Spleen (tissue), 7 donors: Measurements from ENCODE around the gene CLDN11.

Source experiments
- POLR2A ChIP-seq, 3 donors: fragments of 450-650 bp; IDR thresholded peaks; one replicate each; pipeline ENCODE4 v1.5.1; 2017; ENCODE audit warnings: antibody characterized with exemption in 3 of 3, mild to moderate bottlenecking in 1 of 3
- POLR2AphosphoS5 ChIP-seq, 3 donors: sonication (generic); formaldehyde crosslinking; IDR thresholded peaks; one replicate each; pipeline ENCODE4 v1.5.1; 2017; ENCODE audit warnings: antibody characterized with exemption in 3 of 3
- TF ChIP-seq, protein P1 (sequence below), 11 experiments: fragments of 200-600 bp in 7 of 11; fragments of 450-650 bp in 4 of 11; sonication (generic) in 4 of 11; IDR thresholded peaks in 8 of 11; conservative IDR thresholded peaks in 3 of 11; 1 replicate in 7 of 11; 2 replicates in 4 of 11; pipeline versions ENCODE4 v1.4.0 to v1.8.0; 2016 to 2021; ENCODE audit warnings: antibody characterized with exemption in 11 of 11, inconsistent platforms in 4 of 11, mild to moderate bottlenecking in 1 of 11
- donor health status: DM: no; HTN: no; CAD: no; lungs with moderate emphysema.
- donor health status: DM: no; HTN: no; CAD: no.
- donor health status: DM: no; HTN: no; CAD: no.

DNA sequence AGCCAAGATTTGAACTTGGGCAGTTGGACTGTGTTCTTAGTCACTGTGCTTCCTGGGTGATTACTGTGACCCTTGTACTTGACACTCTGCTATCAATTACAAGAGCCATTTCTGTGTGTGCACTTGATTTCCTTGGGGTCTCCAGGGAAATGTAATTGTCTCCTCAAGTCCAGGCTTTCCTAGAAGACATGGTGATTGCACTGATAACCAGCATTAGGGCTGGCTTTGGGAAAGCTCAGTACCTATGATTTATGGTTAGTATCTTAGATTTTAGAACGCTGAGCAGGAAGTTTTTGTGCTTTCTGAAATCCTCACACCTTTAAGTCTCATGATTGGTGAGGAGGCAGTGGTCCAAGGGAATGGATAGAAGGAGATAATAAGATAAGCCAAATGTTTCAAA is 1.6 kb upstream of the CLDN11 start:
- TF ChIP-seq, protein P1, sequence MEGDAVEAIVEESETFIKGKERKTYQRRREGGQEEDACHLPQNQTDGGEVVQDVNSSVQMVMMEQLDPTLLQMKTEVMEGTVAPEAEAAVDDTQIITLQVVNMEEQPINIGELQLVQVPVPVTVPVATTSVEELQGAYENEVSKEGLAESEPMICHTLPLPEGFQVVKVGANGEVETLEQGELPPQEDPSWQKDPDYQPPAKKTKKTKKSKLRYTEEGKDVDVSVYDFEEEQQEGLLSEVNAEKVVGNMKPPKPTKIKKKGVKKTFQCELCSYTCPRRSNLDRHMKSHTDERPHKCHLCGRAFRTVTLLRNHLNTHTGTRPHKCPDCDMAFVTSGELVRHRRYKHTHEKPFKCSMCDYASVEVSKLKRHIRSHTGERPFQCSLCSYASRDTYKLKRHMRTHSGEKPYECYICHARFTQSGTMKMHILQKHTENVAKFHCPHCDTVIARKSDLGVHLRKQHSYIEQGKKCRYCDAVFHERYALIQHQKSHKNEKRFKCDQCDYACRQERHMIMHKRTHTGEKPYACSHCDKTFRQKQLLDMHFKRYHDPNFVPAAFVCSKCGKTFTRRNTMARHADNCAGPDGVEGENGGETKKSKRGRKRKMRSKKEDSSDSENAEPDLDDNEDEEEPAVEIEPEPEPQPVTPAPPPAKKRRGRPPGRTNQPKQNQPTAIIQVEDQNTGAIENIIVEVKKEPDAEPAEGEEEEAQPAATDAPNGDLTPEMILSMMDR (IDR thresholded peaks at IDR 0.05 in 8 of 11, conservative IDR thresholded peaks at IDR 0.05 in 3 of 11) = no peak
- TF ChIP-seq POLR2A (IDR thresholded peaks at IDR 0.05) (no peak), POLR2AphosphoS5 (IDR thresholded peaks at IDR 0.05) (no peak)
